GM12875 (cell line): ENCODE results near the gene SCAMP4.

Experiments
- H3K4me3 ChIP-seq: one replicate; pipeline ENCODE4 v1.5.1; 2011; ENCODE audit warnings: low read depth, low read length, control low read depth
- TF ChIP-seq, protein P1 (sequence below): IDR thresholded peaks from 2 replicates; pipeline ENCODE4 v1.5.1; 2011; ENCODE audit warnings: low read depth, mild to moderate bottlenecking, control low read depth, inconsistent platforms, low read length, moderate library complexity, borderline replicate concordance; ENCODE audit not compliant: insufficient read depth

SCAMP4 gene

DNA sequence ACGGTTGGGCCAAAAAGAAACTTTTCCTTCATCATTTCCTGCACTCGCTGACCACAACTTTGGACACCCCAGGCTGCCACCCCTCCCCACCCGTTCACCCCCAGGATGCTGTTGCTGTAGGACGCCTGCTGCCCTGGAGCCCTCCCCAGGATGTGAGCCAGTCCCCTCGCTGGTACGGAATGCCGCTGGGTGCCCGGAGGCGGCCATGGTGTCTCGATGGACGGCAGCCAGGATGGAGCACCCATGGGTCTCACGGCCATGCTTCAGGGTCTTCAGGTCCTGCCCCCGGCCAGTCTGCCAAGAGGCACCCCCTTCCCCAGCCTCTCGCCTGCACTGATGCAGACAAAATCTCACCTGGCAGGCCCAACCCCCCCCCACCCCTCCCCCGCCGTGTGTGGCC lies 20.3 kb downstream of the SCAMP4 start:
- no peak overlapping the region for H3K4me3 ChIP-seq
- TF ChIP-seq, protein P1, sequence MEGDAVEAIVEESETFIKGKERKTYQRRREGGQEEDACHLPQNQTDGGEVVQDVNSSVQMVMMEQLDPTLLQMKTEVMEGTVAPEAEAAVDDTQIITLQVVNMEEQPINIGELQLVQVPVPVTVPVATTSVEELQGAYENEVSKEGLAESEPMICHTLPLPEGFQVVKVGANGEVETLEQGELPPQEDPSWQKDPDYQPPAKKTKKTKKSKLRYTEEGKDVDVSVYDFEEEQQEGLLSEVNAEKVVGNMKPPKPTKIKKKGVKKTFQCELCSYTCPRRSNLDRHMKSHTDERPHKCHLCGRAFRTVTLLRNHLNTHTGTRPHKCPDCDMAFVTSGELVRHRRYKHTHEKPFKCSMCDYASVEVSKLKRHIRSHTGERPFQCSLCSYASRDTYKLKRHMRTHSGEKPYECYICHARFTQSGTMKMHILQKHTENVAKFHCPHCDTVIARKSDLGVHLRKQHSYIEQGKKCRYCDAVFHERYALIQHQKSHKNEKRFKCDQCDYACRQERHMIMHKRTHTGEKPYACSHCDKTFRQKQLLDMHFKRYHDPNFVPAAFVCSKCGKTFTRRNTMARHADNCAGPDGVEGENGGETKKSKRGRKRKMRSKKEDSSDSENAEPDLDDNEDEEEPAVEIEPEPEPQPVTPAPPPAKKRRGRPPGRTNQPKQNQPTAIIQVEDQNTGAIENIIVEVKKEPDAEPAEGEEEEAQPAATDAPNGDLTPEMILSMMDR, result no peak

DNA sequence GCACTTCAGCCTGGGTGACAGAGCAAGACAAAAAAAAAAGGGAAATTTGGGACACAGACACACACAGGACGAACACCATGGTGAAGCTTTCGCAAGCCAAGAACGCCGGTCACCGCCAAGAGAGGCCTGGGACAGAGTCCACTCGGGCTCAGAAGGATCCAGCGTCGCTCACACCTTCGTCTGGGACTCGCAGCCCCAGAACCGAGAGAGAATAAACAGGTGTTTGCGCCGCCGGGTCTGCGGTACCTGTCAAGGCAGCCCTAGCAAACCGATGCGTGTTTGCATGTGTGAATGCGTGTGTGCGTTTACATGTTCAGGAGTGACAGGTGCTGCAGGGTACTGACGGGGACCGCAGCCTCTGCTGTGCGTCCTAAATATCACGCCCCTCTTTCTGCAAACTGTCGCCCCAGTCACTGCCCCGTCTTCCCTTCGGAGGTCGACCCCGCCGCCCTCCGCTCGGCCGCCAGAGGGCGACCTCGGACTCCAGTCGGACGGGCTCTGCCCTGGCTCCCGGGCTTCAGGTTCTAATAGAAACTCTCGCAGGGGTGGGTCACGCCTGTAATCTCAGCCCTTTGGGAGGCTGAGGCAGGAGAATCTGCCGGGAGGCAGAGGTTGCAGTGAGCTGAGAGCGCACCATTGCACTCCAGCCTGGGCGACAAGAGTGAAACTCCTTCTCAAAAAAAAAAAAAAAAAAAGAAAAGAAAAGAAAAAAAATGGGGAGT lies 24.0 kb downstream of the SCAMP4 start:
- H3K4me3 ChIP-seq, result peak overlapping the region; percentile 44
- TF ChIP-seq, protein P1, result peak; percentile 94

- TF ChIP-seq, protein P1, result no peak
- no peak overlapping the region for H3K4me3 ChIP-seq
Measured at GRCh38 chr19:1931445-1931844, 26.2 kb downstream of the SCAMP4 start.

DNA sequence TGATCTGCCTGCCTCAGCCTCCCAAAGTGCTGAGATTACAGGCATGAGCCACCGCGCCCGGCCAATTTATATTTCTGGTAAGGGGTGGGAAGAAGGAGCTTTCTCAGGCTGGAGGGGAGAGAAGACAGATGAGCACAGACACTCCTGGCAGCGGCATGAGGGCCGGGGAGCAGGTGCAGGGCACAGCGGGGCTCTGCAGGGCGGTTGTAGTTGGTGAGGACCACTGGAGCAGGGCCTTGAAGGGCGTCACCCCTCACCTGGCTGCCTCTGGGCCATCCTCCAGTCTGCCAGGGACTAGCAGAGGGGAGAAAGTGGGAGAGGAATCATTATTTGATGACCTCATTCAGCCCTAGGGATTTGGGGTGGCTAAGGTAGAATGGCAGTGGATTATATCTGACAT lies 27.2 kb downstream of the SCAMP4 start:
- no peak overlapping the region for H3K4me3 ChIP-seq
- TF ChIP-seq, protein P1, result no peak

GRCh38 chr19:1933244-1933643 lies 28.0 kb downstream of the SCAMP4 start:
- TF ChIP-seq, protein P1, result no peak
- H3K4me3 ChIP-seq, result no peak overlapping the region

DNA sequence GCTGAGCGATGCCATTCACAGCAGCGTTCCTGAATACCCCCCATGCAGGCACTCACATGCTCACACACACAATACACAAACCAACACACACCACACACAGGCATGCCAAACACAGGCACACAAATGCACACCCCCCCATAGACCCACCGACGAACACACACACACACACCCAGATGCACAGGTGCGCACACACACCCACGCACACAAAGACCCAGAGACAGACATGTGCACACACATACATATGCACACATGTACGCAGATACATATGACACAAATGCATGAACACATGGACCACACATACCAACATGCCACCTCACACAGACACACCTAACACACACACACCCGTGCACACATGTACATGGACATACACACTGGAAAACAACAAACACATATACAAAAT lies 28.7 kb downstream of the SCAMP4 start:
- H3K4me3 ChIP-seq, result no peak overlapping the region
- TF ChIP-seq, protein P1, result no peak

DNA sequence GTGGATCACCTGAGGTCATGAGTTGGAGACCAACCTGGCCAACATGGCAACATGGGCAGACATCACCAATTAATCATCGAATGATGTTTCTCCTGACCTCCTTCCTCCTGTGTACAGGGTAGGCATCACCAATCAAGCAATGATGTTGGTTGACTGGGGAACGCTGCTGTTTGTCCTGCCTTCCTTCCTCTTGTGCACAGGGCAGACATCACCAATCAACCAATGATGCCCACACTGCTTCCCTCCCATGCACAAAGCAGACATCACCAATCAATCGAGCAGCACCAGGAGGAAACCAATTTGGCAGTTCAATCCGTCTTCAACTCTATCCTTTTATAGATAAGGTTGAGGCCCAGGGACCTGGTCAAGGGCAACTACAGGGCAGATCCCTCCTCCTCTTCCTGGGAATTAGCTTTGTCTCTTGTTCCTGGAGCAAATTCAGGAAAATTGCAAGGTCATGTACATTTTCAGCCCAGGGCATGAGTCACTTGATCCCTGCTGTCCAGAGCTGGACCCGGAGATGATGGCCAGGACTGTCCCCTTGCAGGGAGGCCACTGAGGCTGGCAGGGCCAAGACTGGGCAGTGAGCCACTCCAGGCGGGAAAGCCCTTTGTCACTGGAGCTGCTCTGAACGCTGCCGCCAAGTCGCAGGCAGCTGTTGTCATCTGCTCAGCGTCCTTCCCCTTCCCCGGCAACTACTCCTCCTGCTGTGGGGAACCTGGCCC lies 30.4 kb downstream of the SCAMP4 start:
- no peak overlapping the region for H3K4me3 ChIP-seq
- TF ChIP-seq, protein P1, result no peak
